ENCODE data around the gene MAPKAPK3. TPM values are rescaled to one million over a fixed set of nuclear protein-coding genes. Genes with fewer than 3 reads are reported as not detected.

Gene MAPKAPK3
- total and polyA plus RNA-seq, 2 of the 4 experiments (the other 2 are of a cell fraction) = 38.3 to 57.2 TPM

DNA sequence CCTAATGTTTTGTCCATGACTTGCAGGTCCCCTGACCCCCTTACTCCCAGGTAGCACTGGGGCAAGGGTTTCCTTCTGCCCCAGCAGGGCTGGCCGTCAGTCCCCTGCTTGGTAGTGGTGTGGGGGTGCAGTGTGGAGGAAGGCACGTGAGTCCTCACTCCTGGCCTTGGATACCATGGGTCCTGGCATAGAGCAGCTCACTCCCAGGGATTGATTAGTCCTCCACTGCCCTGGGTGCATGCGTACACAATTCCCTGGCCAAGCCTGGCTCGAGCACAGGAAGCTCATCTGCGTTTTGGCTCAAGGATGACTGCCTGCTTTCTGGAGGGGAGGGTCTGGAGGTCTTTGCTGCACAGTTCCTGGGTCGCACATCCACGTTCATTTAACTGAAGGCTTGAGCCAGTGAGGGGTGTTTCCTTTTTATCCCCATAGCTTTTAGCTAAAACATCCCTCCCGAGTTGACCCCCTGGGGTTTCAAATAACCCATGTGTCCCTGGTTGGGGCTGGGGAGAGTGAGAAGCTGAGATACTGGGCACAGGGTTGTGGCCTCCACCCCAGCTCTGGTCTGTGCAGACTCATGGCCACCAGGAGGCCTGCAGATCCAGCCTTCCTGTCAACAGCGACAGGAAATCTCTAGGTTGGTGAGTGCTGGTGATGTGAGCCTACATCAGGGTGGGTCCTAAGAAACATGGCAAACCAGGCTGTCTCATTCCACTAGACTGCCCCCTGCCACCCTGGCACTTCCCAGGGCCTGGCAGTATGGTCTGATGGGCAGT lies 36.1 kb upstream of the MAPKAPK3 start:
- ChIA-PET CTCF (interaction anchor here (1.1 kb wide), 1 partner anchor 34 kb away, joined by 6 read pairs; no protein-coding TSS in a partner anchor), POLR2A (ENCODE audit: unreplicated experiment) (no interaction called here)
- H3K14ac ChIP-seq (replicated peaks; ENCODE audit: low read depth, low read length) = no peak overlapping the region
- H3K27me3 ChIP-seq (ENCODE audit: control insufficient read depth, insufficient read depth, low read length) = no peaks in the 10 kb centered on the region
- H3K18ac ChIP-seq (ENCODE audit: low read depth, low read length) = no peak overlapping the region
- H4K20me1 ChIP-seq (ENCODE audit: insufficient read depth, low read length) = no peaks in the 10 kb centered on the region
- TF ChIP-seq POLR2A (IDR thresholded peaks at IDR 0.05; ENCODE audit: low read depth, low read length) (no peak), USF2 (IDR thresholded peaks at IDR 0.05; ENCODE audit: low read depth, low read length) (no peak), BHLHE40 (IDR thresholded peaks at IDR 0.05; ENCODE audit: low read depth, low read length) (no peak), MAFK (IDR thresholded peaks at IDR 0.05; ENCODE audit: low read depth, low read length) (no peak), NFE2L2 (IDR thresholded peaks at IDR 0.05; ENCODE audit: low read depth, low read length) (no peak), FOS (IDR thresholded peaks at IDR 0.05; ENCODE audit: low read depth, low read length) (no peak), SMC3 (IDR thresholded peaks at IDR 0.05; ENCODE audit: low read depth, low read length) (no peak), CHD1 (IDR thresholded peaks at IDR 0.05; ENCODE audit: low read depth, low read length) (no peak), RFX5 (IDR thresholded peaks at IDR 0.05; ENCODE audit: low read depth, low read length) (no peak), MAZ (IDR thresholded peaks at IDR 0.05; ENCODE audit: borderline replicate concordance, low read depth, low read length) (no peak), RAD21 (IDR thresholded peaks at IDR 0.05; ENCODE audit: low read length) (no peak)
- TF ChIP-seq, protein P1, sequence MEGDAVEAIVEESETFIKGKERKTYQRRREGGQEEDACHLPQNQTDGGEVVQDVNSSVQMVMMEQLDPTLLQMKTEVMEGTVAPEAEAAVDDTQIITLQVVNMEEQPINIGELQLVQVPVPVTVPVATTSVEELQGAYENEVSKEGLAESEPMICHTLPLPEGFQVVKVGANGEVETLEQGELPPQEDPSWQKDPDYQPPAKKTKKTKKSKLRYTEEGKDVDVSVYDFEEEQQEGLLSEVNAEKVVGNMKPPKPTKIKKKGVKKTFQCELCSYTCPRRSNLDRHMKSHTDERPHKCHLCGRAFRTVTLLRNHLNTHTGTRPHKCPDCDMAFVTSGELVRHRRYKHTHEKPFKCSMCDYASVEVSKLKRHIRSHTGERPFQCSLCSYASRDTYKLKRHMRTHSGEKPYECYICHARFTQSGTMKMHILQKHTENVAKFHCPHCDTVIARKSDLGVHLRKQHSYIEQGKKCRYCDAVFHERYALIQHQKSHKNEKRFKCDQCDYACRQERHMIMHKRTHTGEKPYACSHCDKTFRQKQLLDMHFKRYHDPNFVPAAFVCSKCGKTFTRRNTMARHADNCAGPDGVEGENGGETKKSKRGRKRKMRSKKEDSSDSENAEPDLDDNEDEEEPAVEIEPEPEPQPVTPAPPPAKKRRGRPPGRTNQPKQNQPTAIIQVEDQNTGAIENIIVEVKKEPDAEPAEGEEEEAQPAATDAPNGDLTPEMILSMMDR (conservative IDR thresholded peaks at IDR 0.05; ENCODE audit: low read depth, low read length) = no peak
- TF ChIP-seq, protein P2, sequence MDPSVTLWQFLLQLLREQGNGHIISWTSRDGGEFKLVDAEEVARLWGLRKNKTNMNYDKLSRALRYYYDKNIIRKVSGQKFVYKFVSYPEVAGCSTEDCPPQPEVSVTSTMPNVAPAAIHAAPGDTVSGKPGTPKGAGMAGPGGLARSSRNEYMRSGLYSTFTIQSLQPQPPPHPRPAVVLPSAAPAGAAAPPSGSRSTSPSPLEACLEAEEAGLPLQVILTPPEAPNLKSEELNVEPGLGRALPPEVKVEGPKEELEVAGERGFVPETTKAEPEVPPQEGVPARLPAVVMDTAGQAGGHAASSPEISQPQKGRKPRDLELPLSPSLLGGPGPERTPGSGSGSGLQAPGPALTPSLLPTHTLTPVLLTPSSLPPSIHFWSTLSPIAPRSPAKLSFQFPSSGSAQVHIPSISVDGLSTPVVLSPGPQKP (IDR thresholded peaks at IDR 0.05; ENCODE audit: borderline replicate concordance, low read depth, low read length) = no peak
- H2BK120ac ChIP-seq (ENCODE audit: low read depth, low read length) = no peak overlapping the region
- H3K4me2 ChIP-seq (ENCODE audit: low read depth, low read length) = no peak overlapping the region
- intact Hi-C loops (cut with micrococcal nuclease) = no loop called here
- no peak overlapping the region for H2AK9ac ChIP-seq (replicated peaks; ENCODE audit: low read depth, low read length, poor library complexity)
- no peaks in the 10 kb centered on the region for H3K79me1 ChIP-seq (ENCODE audit: low read depth in 1 of 2, low read length in 2 of 2)
- peaks cover 52% of the 10 kb centered on the region; the same call in 1 of the 2 replicates for H3K36me3 ChIP-seq (ENCODE audit: control insufficient read depth, insufficient read depth, low read length)
- WGBS, 2 experiments (ENCODE audit: extremely low coverage in 2 of 2, insufficient read length in 1 of 2) = no CpG with 5 or more reads among the region's 9 CpGs
- H3K9me3 ChIP-seq (ENCODE audit: control insufficient read depth, insufficient read depth, low read length) = no peaks in the 10 kb centered on the region
- no peak overlapping the region for H3K9ac ChIP-seq (ENCODE audit: low read depth, low read length)
- DNase-seq (no peak), ATAC-seq (ENCODE audit: low read depth) (no peak)
- no peak overlapping the region for H4K91ac ChIP-seq (ENCODE audit: insufficient read depth, low read depth, low read length)
- H3K4ac ChIP-seq (ENCODE audit: low read depth, low read length) = no peak overlapping the region
- dilution Hi-C loops (cut with HindIII; ENCODE audit: low sequenced_read_pairs, unreplicated experiment) = no loop called here
- no TSS peak for BruUV-seq (replicated peaks)
- H3K27ac ChIP-seq (ENCODE audit: insufficient read depth, low read length) = no peak overlapping the region
- H3K56ac ChIP-seq (ENCODE audit: extremely low read depth, insufficient read depth, low read length) = no peak overlapping the region
- H3K9me1 ChIP-seq (ENCODE audit: insufficient read depth, low read length) = peaks cover 6% of the 10 kb centered on the region; the same call in 1 of the 2 replicates
- no peak overlapping the region for H2AFZ ChIP-seq (replicated peaks; ENCODE audit: low read length, poor library complexity)
- H2BK15ac ChIP-seq (ENCODE audit: low read depth, low read length) = no peak overlapping the region
- no peak overlapping the region for H4K8ac ChIP-seq (ENCODE audit: low read depth in 2 of 2, low read length in 2 of 2)
- no peak overlapping the region for H4K5ac ChIP-seq (ENCODE audit: low read depth, low read length)
- H3K4me3 ChIP-seq (ENCODE audit: insufficient read depth, low read depth, low read length) = no peak overlapping the region
- no peak overlapping the region for H2BK20ac ChIP-seq (ENCODE audit: low read depth, low read length)
- no peaks in the 10 kb centered on the region for H3K4me1 ChIP-seq (ENCODE audit: control insufficient read depth, insufficient read depth, low read length)
- in situ Hi-C loops (cut with MboI; ENCODE audit: low sequenced_read_pairs) = no loop called here
- H2BK5ac ChIP-seq (ENCODE audit: low read depth, low read length, poor library complexity, severe bottlenecking) = no peak overlapping the region
- no peak overlapping the region for H3K23ac ChIP-seq (ENCODE audit: low read depth, low read length)
- no peak overlapping the region for H2AK5ac ChIP-seq (ENCODE audit: low read depth, low read length)

All from IMR-90 (cell line).